ENCODE data around the gene RIOK1. TPM values are rescaled to one million over a fixed set of nuclear protein-coding genes. Genes with fewer than 3 reads are reported as not detected.

Gene RIOK1
- total and polyA plus RNA-seq, 2 of the 13 experiments (the other 11 are each of a cell fraction or from before 2014, with no cell fraction given) = 9.4 to 37.8 TPM

DNA sequence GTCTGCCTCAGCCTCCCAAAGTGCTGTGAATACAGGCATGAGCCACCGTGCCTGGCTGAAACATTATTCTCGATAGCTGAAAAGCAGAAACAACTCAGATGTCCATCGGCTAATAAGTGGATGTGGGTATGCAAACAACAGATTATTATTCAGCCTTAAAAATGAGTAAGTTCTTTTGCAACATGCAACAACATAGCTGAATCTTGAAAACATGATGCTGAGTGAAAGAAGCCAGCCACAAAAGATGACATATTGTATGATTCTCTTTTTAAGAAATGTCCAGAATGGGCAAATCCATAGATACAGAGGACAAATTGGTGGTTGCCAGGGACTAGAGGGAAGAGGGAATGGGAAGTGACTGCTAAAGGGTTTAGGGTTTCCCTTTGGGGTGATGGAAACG lies 61.7 kb downstream of the RIOK1 start:
- H4K20me1 ChIP-seq (ENCODE audit: insufficient read depth, low read length) = no peaks in the 10 kb centered on the region
- intact Hi-C loops (cut with micrococcal nuclease; ENCODE audit: unreplicated experiment) (no loop called here), in situ Hi-C loops (cut with HindIII; ENCODE audit: extremely low pct_ligation_motif_present, low pct_unique_long_range_greater_than_20kb) (no loop called here)
- no peaks in the 10 kb centered on the region for H3K79me2 ChIP-seq (ENCODE audit: insufficient read depth, low read length)
- H3K27me3 ChIP-seq (ENCODE audit: control insufficient read depth in 1 of 2, insufficient read depth in 2 of 2, low read length in 2 of 2) = peaks cover 3% of the 10 kb centered on the region in 2 experiments; a peak in 2 of 5 replicates
- POLR2A ChIA-PET = no interaction called here
- no peak for DNase-seq (ENCODE audit: low spot score)
- WGBS (ENCODE audit: low lambda C conversion rate) = 28% methylated on average over 4 of the region's 4 CpGs
- no peak overlapping the region for H3K4me2 ChIP-seq (ENCODE audit: low read depth, low read length)
- H2AFZ ChIP-seq (ENCODE audit: low read length) = no peak overlapping the region
- H3K4me1 ChIP-seq (ENCODE audit: insufficient read depth, low read length) = peaks cover 55% of the 10 kb centered on the region
- no TSS peak for BruUV-seq (replicated peaks)
- FAIRE-seq = peak; percentile 8
- CTCF ChIA-PET (ENCODE audit: low intra/inter-chr PET ratio, low total read pairs) = no interaction called here
- H3K9ac ChIP-seq (ENCODE audit: insufficient read depth, low read depth, low read length) = no peak overlapping the region
- H3K4me3 ChIP-seq (replicated peaks in 1 of 3; ENCODE audit: insufficient read depth in 1 of 3, low read depth in 2 of 3, low read length in 3 of 3) = no peak overlapping the region
- ATAC-seq = no peak
- H3K9me3 ChIP-seq (ENCODE audit: low read length) = no peaks in the 10 kb centered on the region
- H3K36me3 ChIP-seq (replicated peaks in 1 of 2; ENCODE audit: control insufficient read depth in 1 of 2, insufficient read depth in 2 of 2, low read length in 2 of 2) = no peaks in the 10 kb centered on the region
- H3K27ac ChIP-seq (ENCODE audit: extremely low read length, insufficient read depth, low read length) = no peak overlapping the region
- TF ChIP-seq SMYD3 (CRISPR knock-in tag; IDR thresholded peaks at IDR 0.05) (no peak), THAP11 (CRISPR knock-in tag; IDR thresholded peaks at IDR 0.05) (no peak), ZNF337 (CRISPR knock-in tag; IDR thresholded peaks at IDR 0.05; ENCODE audit: borderline replicate concordance, low read depth) (no peak), ETV6 (CRISPR knock-in tag; conservative IDR thresholded peaks at IDR 0.05) (no peak), CEBPG (CRISPR knock-in tag; IDR thresholded peaks at IDR 0.05) (no peak), GABPB1 (CRISPR knock-in tag; IDR thresholded peaks at IDR 0.05) (no peak), ZHX1 (CRISPR knock-in tag; IDR thresholded peaks at IDR 0.05; ENCODE audit: low read depth) (no peak), HNRNPL (IDR thresholded peaks at IDR 0.05; ENCODE audit: low read depth, low read length) (no peak)
- TF ChIP-seq, protein P1, sequence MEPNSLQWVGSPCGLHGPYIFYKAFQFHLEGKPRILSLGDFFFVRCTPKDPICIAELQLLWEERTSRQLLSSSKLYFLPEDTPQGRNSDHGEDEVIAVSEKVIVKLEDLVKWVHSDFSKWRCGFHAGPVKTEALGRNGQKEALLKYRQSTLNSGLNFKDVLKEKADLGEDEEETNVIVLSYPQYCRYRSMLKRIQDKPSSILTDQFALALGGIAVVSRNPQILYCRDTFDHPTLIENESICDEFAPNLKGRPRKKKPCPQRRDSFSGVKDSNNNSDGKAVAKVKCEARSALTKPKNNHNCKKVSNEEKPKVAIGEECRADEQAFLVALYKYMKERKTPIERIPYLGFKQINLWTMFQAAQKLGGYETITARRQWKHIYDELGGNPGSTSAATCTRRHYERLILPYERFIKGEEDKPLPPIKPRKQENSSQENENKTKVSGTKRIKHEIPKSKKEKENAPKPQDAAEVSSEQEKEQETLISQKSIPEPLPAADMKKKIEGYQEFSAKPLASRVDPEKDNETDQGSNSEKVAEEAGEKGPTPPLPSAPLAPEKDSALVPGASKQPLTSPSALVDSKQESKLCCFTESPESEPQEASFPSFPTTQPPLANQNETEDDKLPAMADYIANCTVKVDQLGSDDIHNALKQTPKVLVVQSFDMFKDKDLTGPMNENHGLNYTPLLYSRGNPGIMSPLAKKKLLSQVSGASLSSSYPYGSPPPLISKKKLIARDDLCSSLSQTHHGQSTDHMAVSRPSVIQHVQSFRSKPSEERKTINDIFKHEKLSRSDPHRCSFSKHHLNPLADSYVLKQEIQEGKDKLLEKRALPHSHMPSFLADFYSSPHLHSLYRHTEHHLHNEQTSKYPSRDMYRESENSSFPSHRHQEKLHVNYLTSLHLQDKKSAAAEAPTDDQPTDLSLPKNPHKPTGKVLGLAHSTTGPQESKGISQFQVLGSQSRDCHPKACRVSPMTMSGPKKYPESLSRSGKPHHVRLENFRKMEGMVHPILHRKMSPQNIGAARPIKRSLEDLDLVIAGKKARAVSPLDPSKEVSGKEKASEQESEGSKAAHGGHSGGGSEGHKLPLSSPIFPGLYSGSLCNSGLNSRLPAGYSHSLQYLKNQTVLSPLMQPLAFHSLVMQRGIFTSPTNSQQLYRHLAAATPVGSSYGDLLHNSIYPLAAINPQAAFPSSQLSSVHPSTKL (CRISPR knock-in tag; IDR thresholded peaks at IDR 0.05) = no peak

All from HepG2 (cell line).